A549 (cell line): ENCODE measurements around the gene LNX2. TPM values are rescaled to one million over a fixed set of nuclear protein-coding genes. Genes with fewer than 3 reads are reported as not detected.

Experiments
- ATAC-seq, 2 experiments: fragments of 200-7000 bp in 1 of 2; fragments of >200 bp in 1 of 2; cut with Nextera tagmentation in 1 of 2; cut with Tn5 transposase in 1 of 2; 3 replicates each; pipeline versions ENCODE4 v1.8.0 to v1.9.1; 2018 to 2020; ENCODE audit warnings: mild to moderate bottlenecking in 1 of 2, moderate library complexity in 1 of 2
- CTCF ChIA-PET: fragments of 300-600 bp; sonication (Branson Sonifier 250); formaldehyde crosslinking; extraction: SDS; loops from one replicate; lab custom pipeline; 2021; ENCODE audit warnings: antibody characterized with exemption, inconsistent platforms; lab: Yijun Ruan, JAX
- POLR2A ChIA-PET: fragments of 350-600 bp; formaldehyde crosslinking; extraction: SDS; loops from one replicate; lab custom pipeline; 2021; ENCODE audit warnings: antibody characterized with exemption, inconsistent platforms; lab: Yijun Ruan, JAX
- DNase-seq, 2 experiments: peaks; one replicate each; pipeline versions ENCODE4 v3.0.0 to v3.0.0-alpha.2; 2011 to 2016; ENCODE audit warnings: low read depth in 1 of 2, low spot score in 1 of 2
- FAIRE-seq: peaks from 2 replicates; lab custom pipeline; 2011; peaks lifted over from hg19 to GRCh38; lab: Jason Lieb, UNC
- H3K27ac ChIP-seq, 2 experiments: fragments of >200 bp; sonication (Bioruptor Twin); formaldehyde crosslinking; 3 replicates each; pipeline ENCODE4 v1.5.1; 2016 to 2017
- H3K4me1 ChIP-seq: fragments of >200 bp; sonication (Bioruptor Twin); formaldehyde crosslinking; 3 replicates; pipeline ENCODE4 v1.6.1; 2016
- H3K4me2 ChIP-seq: fragments of >200 bp; sonication (Bioruptor Twin); formaldehyde crosslinking; 3 replicates; pipeline ENCODE4 v1.6.1; 2016
- H3K4me3 ChIP-seq: fragments of >200 bp; sonication (Bioruptor Twin); formaldehyde crosslinking; 3 replicates; pipeline ENCODE4 v1.5.1; 2016
- H3K9me3 ChIP-seq: fragments of >200 bp; sonication (Bioruptor Twin); formaldehyde crosslinking; 3 replicates; pipeline ENCODE4 v1.6.1; 2016
- ATOH8 ChIP-seq: fragments of 250-450 bp; sonication (Bioruptor Pico); IDR thresholded peaks from 2 replicates; pipeline ENCODE4 v1.5.0; 2020; ENCODE audit warnings: low read depth, mild to moderate bottlenecking, moderate library complexity
- CBX8 ChIP-seq: fragments of 200-600 bp; sonication (generic); IDR thresholded peaks from 2 replicates; pipeline ENCODE4 v1.6.1; 2016
- CEBPB ChIP-seq, 2 experiments: fragments of >200 bp in 1 of 2; sonication (Bioruptor Twin) in 1 of 2; formaldehyde crosslinking in 1 of 2; IDR thresholded peaks; 2 replicates each; pipeline ENCODE4 v1.6.1; 2012 to 2016
- EP300 ChIP-seq, 2 experiments: fragments of >200 bp; sonication (Bioruptor Twin); formaldehyde crosslinking; IDR thresholded peaks; 2 replicates in 1 of 2; 3 replicates in 1 of 2; pipeline ENCODE4 v1.6.1; 2016 to 2017
- ESRRA ChIP-seq: fragments of 150-350 bp; IDR thresholded peaks from 2 replicates; pipeline ENCODE4 v1.6.1; 2014; ENCODE audit warnings: mild to moderate bottlenecking, low read length, borderline replicate concordance
- HOXA7 ChIP-seq: fragments of 250-450 bp; sonication (Bioruptor Pico); IDR thresholded peaks from 2 replicates; pipeline ENCODE4 v1.5.0; 2020; ENCODE audit warnings: mild to moderate bottlenecking, moderate library complexity
- HOXB13 ChIP-seq: fragments of 250-450 bp; sonication (Bioruptor Pico); IDR thresholded peaks from 2 replicates; pipeline ENCODE4 v1.5.0; 2020; ENCODE audit warnings: low read depth, mild to moderate bottlenecking, moderate library complexity
- HOXB5 ChIP-seq: fragments of 250-450 bp; sonication (Bioruptor Pico); IDR thresholded peaks from 2 replicates; pipeline ENCODE4 v1.5.0; 2020; ENCODE audit warnings: mild to moderate bottlenecking, moderate library complexity
- JUN ChIP-seq, 2 experiments: fragments of >200 bp; sonication (Bioruptor Twin); formaldehyde crosslinking; IDR thresholded peaks; 2 replicates in 1 of 2; 3 replicates in 1 of 2; pipeline ENCODE4 v1.6.1; 2016 to 2017
- JUNB ChIP-seq: fragments of >200 bp; sonication (Bioruptor Twin); formaldehyde crosslinking; IDR thresholded peaks from 2 replicates; pipeline ENCODE4 v1.6.1; 2016
- KDM5A ChIP-seq: fragments of 200-600 bp; sonication (generic); IDR thresholded peaks from 2 replicates; pipeline ENCODE4 v1.6.1; 2016; ENCODE audit warnings: antibody characterized with exemption, mild to moderate bottlenecking
- MAX ChIP-seq: IDR thresholded peaks from 2 replicates; pipeline ENCODE4 v1.6.1; 2012
- MAZ ChIP-seq: fragments of 150-350 bp; IDR thresholded peaks from 2 replicates; pipeline ENCODE4 v1.6.1; 2014; ENCODE audit warnings: antibody characterized with exemption, low read depth, low read length, borderline replicate concordance
- MYC ChIP-seq: IDR thresholded peaks from 2 replicates; pipeline ENCODE4 v1.6.1; 2012; ENCODE audit warnings: mild to moderate bottlenecking, inconsistent platforms, low read length, improper control_type of control experiment, borderline replicate concordance
- PBX3 ChIP-seq: IDR thresholded peaks from 2 replicates; pipeline ENCODE4 v1.6.1; 2012
- PHF8 ChIP-seq: fragments of 200-600 bp; sonication (generic); IDR thresholded peaks from 2 replicates; pipeline ENCODE4 v1.6.1; 2016; ENCODE audit warnings: low read depth, mild to moderate bottlenecking, antibody characterized with exemption, moderate library complexity, borderline replicate concordance
- POLR2A ChIP-seq: IDR thresholded peaks from 2 replicates; pipeline ENCODE4 v1.6.1; 2012; ENCODE audit warnings: mild to moderate bottlenecking, low read length
- RARB ChIP-seq: fragments of 250-450 bp; sonication (Bioruptor Pico); IDR thresholded peaks from 2 replicates; pipeline ENCODE4 v1.8.0; 2021; ENCODE audit warnings: mild to moderate bottlenecking, moderate library complexity
- RCOR1 ChIP-seq: fragments of 150-350 bp; IDR thresholded peaks from 2 replicates; pipeline ENCODE4 v1.6.1; 2014; ENCODE audit warnings: antibody characterized with exemption, low read length, low read depth
- RNF2 ChIP-seq: fragments of 200-600 bp; sonication (generic); IDR thresholded peaks from 2 replicates; pipeline ENCODE4 v1.6.1; 2016; ENCODE audit warnings: low read depth, mild to moderate bottlenecking, antibody characterized with exemption, moderate library complexity, borderline replicate concordance
- SMC3 ChIP-seq: fragments of >200 bp; sonication (Bioruptor Twin); formaldehyde crosslinking; IDR thresholded peaks from 3 replicates; pipeline ENCODE4 v1.6.1; 2018; ENCODE audit warnings: inconsistent platforms
- ZNF302 ChIP-seq: fragments of 250-450 bp; sonication (Bioruptor Pico); IDR thresholded peaks from 2 replicates; pipeline ENCODE4 v1.9.0; 2021; ENCODE audit warnings: inconsistent platforms, mild to moderate bottlenecking, moderate library complexity
- ZSCAN20 ChIP-seq: fragments of 250-450 bp; sonication (Bioruptor Pico); IDR thresholded peaks from 2 replicates; pipeline ENCODE4 v1.8.0; 2022; ENCODE audit warnings: mild to moderate bottlenecking, moderate library complexity
- WGBS: methylation state at CpG from one replicate; pipeline ENCODE4 v1.1.6; 2017; ENCODE audit errors: missing lambda C conversion rate; 5-methylcytosine and 5-hydroxymethylcytosine counted together
- polyA minus RNA-seq: library from RNA; depleted of rRNA, polyadenylated mRNA; stranded (reverse); fragments of >200 nt; gene quantifications from 2 replicates; pipeline ENCODE4 v1.2.3, GENCODE V29; 2011; rRNA and poly(A)+ RNA removed
- polyA plus RNA-seq, 4 experiments: library from polyadenylated mRNA; depleted of rRNA in 3 of 4; stranded (reverse); fragments of >200 nt; fragmentation: RNase III in 1 of 4; extraction: RNeasy Plus Mini Kit Qiagen cat#74134 plus additional on column Dnase treatment in 1 of 4; gene quantifications; 2 replicates in 3 of 4; 3 replicates in 1 of 4; pipeline ENCODE4 v1.2.3, GENCODE V29; 2011 to 2017

LNX2 gene
- polyA plus RNA-seq (2011; rRNA removed) (6.3 and 6.8 TPM in 2 replicates), polyA plus RNA-seq (2017; fragmentation: RNase III; extraction: RNeasy Plus Mini Kit Qiagen cat#74134 plus additional on column Dnase treatment) (2.7 to 3.3 TPM (median 2.7 TPM) in 3 replicates), polyA minus RNA-seq (6.4 and 7.9 TPM in 2 replicates)
- 1.8 and 2.1 TPM in 2 replicates for polyA plus RNA-seq (2012; cell fraction: cytosol; rRNA removed)
- polyA plus RNA-seq (2012; cell fraction: nucleus; rRNA removed), result 1.2 and 1.6 TPM in 2 replicates

- DNase-seq (peak; percentile 80 to 92), FAIRE-seq (no peak), ATAC-seq (peak; percentile 91 to 97)
- POLR2A ChIA-PET, result interaction anchor here (0.7 to 1.6 kb wide), 9 partner anchors 11 to 334 kb away, joined by 3 to 6 read pairs (median 4); partner anchors contain the start of gene MTIF3
- peak within 1 kb of the TSS; percentile 84 to 97 for H3K27ac ChIP-seq
- peak within 1 kb of the TSS; percentile 96 for H3K4me2 ChIP-seq
- peak in 1 of 2 experiments; percentile 49; a peak in 2 of 5 replicates for TF ChIP-seq JUN (IDR thresholded peaks at IDR 0.05)
- no peak for TF ChIP-seq CEBPB (IDR thresholded peaks at IDR 0.05)
- H3K9me3 ChIP-seq, result no peaks in the 10 kb centered on the region
- peak within 1 kb of the TSS; percentile 83 for H3K4me3 ChIP-seq
- 7% methylated on average over 14 of the region's 79 CpGs for WGBS
- peaks cover 20% of the 10 kb centered on the region for H3K4me1 ChIP-seq
- CTCF ChIA-PET, result interaction anchor here (0.6 to 3.4 kb wide), 9 partner anchors 8 to 210 kb away, joined by 3 to 13 read pairs (median 3); no protein-coding TSS in a partner anchor
Measured at GRCh38 chr13:27620377-27621115, at the start of gene LNX2. LNX2 (minus strand) TSS chr13:27620529; CDS start chr13:27581703, 38,826 bp downstream.

- CTCF ChIA-PET, result interaction anchor here (1.8 kb wide), 1 partner anchor 158 kb away, joined by 6 read pairs; no protein-coding TSS in a partner anchor
- FAIRE-seq (no peak), ATAC-seq (no peak), DNase-seq (no peak)
- TF ChIP-seq HOXA7 (CRISPR knock-in tag) (no peak), JUNB (no peak), HOXB5 (CRISPR knock-in tag) (no peak), ESRRA (no peak), ZNF302 (CRISPR knock-in tag) (no peak)
- POLR2A ChIA-PET, result no interaction called here
- Histone ChIP-seq H3K27ac (no peak overlapping the region), H3K4me1 (no peaks in the 10 kb centered on the region), H3K4me3 (no peak overlapping the region), H3K4me2 (no peak overlapping the region), H3K9me3 (no peaks in the 10 kb centered on the region)
- WGBS, result 92% methylated on average over 2 of the region's 2 CpGs
Measured at GRCh38 chr13:27667946-27668345, 47.6 kb upstream of the LNX2 start.

GRCh38 chr13:27666951-27667350 lies 46.6 kb upstream of the LNX2 start:
- no peak for TF ChIP-seq RNF2
- TF ChIP-seq HOXB5 (CRISPR knock-in tag), result no peak
- TF ChIP-seq HOXB13 (CRISPR knock-in tag), result no peak
- TF ChIP-seq RARB (CRISPR knock-in tag), result no peak
- no peak for TF ChIP-seq PHF8
- TF ChIP-seq POLR2A, result no peak
- no peak for TF ChIP-seq ZNF302 (CRISPR knock-in tag)
- TF ChIP-seq RCOR1, result no peak
- no peak for TF ChIP-seq MAZ
- TF ChIP-seq MAX, result no peak
- TF ChIP-seq KDM5A, result no peak
- no peak for TF ChIP-seq ZSCAN20
- no peak for TF ChIP-seq EP300 (IDR thresholded peaks at IDR 0.05)
- TF ChIP-seq ATOH8 (CRISPR knock-in tag), result no peak
- no peak for TF ChIP-seq PBX3
- no peak for TF ChIP-seq CBX8
- no peak for TF ChIP-seq SMC3
- no peak for TF ChIP-seq MYC
- POLR2A ChIA-PET, result no interaction called here
- Histone ChIP-seq H3K4me1 (no peaks in the 10 kb centered on the region), H3K27ac (no peak overlapping the region), H3K9me3 (no peaks in the 10 kb centered on the region), H3K4me3 (no peak overlapping the region), H3K4me2 (no peak overlapping the region)
- 92% methylated on average over 3 of the region's 3 CpGs for WGBS
- FAIRE-seq, result no peak
- DNase-seq, result no peak
- no peak for ATAC-seq
- CTCF ChIA-PET, result interaction anchor here (1.8 kb wide), 1 partner anchor 159 kb away, joined by 6 read pairs; no protein-coding TSS in a partner anchor
